GM19468 (cell line): Measurements from ENCODE around the gene VMAC.
"Not testable (repeated sequence)": the region's sequence is repeated elsewhere in the genome, so short reads cannot be mapped to it uniquely, and the experiment has no call there.

Source experiments
- ATAC-seq: cut with Tn5 transposase; IDR thresholded peaks from one replicate; pipeline ENCODE4 v1.9.1; 2021; ENCODE audit warnings: mild to moderate bottlenecking, moderate library complexity, moderate number of reproducible peaks; ENCODE audit not compliant: unreplicated experiment; ENCODE audit errors: extremely low read depth

Gene VMAC

GRCh38 chr19:5883157-5883873, 21.4 kb upstream of the VMAC start:
- ATAC-seq = not testable (repeated sequence)

DNA sequence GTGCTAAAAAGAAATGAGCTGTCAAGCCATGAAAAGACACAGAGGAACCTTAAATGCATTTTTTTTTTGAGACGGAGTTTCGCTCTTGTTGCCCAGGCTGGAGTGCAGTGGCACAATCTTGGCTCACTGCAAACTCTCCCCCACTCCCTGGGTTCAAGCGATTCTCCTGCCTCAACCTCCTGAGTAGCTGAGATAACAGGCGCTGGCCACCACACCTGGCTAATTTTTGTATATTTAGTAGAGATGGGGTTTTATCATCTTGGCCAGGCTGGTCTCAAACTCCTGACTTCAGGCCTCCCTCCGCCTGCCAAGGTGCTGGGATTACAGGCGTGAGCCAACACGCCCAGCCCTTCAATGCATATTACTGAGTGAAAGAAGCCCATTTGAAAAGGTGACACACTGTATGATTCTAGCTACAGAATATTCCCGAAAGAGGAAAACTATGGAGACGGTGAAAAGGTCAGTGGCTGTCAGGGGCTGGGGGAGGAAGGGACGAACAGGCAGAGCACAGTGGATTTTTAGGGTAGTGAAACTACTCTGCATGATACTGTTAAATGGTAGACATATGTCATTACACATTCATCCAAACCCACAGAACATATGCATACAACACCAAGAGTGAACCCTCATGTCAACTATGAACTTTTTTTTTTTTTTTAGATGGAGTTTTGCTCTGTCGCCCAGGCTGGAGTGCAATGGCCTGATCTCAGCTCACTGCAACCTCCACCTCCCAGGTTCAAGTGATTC, 20.4 kb upstream of the VMAC start:
- ATAC-seq = not testable (repeated sequence)

DNA sequence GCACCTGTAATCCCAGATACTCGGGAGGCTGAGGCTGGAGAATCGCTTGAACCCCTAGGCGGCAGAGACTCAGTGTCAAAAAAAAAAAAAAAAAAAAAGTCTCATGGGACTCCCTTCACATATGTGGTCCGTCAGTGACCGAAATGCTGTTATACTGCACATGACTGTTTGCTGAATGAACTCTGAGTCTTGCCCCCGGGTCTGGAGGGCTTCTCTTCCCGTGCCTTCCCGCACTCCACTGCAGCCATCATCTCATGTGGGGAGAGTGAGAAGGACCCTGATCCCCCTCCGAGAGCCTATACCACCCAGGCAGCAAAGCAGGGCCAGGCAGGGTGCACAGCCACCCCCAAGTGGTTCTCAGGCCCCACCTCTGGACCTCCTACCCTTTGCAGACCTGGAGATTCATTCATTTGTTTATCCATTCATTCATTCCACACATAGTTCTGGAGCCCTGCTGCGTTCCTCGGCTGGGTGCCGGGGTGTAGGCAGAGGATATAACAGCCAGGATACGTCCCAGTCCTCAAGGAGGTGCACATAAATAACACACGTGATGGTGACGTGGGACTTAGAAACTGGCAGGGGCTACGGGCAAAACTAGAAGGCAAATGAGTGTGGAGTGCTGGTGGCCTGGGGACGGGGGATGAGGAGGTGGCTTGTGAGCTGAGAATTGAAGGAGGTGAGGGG, 15.2 kb upstream of the VMAC start:
- no peak for ATAC-seq

GRCh38 chr19:5890099-5890498, 14.6 kb upstream of the VMAC start:
- no peak for ATAC-seq

DNA sequence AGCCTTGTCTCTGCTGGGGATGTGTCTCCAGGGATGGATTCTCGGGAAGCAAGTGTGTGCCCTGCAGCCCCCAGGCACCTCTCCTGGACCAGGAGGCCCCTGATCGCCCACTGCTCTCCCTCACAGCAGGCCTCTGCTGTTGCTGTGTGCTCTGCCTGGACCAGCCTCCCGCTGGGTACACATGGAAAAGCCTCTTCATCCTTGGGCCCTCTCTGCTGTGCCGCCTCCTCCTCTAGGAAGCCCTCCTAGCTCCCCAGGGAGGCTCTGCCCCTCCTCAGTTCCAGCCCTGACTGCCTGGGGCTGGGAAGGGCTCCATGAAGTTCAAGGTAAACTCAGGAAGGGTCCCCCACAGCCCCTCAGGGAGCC, 13.1 kb upstream of the VMAC start:
- ATAC-seq = no peak

GRCh38 chr19:5891938-5892771, 12.5 kb upstream of the VMAC start:
- ATAC-seq = no peak

DNA sequence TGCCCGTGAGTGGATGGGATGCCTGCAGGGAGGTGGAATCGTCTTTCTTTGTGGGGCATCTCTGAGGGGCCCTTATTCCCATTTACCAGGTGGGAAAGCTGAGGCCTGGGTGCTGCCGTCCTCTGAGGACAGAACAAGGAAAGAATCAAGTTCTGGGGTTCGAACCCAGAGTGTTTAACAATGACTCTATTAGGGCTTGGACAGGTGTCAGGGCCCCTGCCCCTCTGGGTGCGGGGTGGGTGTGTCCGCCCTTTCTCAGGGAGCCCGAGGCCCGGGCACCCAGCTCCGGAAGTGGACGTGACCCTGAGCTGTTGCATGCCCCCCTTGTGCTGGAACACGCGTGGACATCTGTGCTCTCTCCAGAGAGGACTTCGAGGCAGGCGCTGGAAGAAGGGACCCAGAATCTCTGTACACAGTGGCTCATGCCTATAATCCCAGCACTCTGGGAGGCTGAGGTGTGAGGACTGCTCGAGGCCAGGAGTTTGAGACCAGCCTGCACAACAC, 11.8 kb upstream of the VMAC start:
- no peak for ATAC-seq

- ATAC-seq = no peak
Measured at GRCh38 chr19:5893296-5893903, 11.3 kb upstream of the VMAC start.

DNA sequence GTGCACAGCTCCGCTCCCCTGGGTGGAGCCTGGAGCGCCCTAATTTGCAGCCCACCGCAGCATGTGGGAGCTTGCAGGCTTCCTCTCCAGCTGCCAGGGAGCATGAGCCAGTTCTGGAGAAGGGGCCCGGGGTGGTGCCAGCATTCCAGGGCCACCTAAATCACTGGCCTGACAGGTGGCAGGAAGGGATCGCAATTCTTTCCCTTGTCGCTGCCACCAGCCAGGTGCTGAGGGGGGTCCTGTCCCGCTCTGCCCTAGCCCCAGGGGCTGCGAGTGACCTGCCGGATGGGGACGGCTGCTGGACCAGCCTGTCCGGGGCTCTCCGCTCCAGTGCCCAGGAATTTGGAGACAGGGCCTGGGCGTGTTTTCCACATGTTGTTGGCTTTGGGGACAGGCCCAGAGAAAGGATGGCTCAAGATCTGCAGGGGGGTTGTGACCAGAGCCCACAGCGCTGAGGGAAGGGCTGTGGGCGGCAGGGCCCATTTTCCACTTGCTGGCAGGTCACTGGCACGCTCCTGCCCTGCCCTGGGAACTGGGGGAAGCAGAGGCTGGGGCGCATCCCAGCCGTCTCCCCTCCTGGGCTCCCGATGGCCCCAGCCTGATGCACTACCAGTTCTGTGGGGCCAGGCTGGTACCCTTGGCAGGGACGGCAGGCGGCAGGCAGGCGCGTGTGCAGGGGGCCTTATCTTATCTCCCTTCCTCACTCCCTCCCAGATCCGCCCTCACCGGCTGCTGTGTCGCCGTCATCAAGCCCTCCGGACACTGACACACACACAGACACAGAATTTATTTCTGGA, 10.6 kb upstream of the VMAC start:
- no peak for ATAC-seq

DNA sequence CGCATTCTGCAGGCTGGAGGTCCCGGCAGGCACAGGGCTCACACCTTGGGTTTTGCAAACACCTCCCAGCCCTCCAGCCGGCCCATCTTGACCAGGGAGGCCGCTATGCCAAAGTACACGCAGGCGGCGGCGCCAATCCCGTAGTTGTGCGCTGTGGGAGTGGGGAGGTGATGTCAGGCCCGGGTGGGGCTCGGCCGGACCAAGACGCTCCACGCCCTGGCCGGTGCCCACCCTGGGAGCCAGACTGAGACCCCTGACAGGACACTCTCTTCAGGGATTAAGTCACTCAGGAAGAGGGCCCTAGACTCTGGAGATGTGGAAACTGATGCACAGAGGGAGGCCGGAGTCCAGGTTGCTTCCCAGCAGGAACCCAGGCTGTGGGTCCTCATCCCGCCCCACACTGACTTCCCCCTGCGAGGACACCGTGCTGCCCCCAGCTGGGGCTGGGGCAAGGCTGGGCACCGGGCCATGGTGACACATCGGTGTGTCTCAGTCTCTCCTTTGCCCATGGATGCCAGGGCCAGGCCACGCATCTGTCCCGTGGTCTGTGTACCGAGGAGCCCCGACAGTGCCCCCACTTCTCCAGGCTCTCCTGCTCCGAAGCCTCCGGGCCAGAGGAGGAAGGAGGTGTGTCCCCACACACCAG, 9.8 kb upstream of the VMAC start:
- no peak for ATAC-seq

GRCh38 chr19:5895409-5895808, 9.3 kb upstream of the VMAC start:
- ATAC-seq = no peak

DNA sequence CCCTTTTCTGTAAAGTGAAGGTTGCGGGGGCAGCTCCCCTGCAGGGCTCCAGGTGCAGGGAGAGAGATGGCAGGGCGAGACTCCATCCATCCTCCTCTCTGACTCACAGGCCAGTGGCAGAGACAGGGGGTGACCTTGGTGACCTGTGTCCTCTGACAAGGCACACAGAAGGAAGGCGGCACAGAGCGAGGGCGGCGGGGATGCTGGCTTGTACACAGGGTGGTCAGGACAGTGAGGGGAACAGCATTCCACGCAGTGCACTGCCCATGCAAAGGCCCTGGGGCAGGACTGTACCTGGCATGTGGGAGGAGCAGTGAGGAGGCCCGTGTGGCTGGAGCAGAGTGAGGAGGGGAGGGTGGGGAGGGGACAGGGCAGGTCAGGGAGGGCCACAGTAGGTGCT, 8.8 kb upstream of the VMAC start:
- no peak for ATAC-seq

GRCh38 chr19:5896365-5897076, 8.2 kb upstream of the VMAC start:
- no peak for ATAC-seq

DNA sequence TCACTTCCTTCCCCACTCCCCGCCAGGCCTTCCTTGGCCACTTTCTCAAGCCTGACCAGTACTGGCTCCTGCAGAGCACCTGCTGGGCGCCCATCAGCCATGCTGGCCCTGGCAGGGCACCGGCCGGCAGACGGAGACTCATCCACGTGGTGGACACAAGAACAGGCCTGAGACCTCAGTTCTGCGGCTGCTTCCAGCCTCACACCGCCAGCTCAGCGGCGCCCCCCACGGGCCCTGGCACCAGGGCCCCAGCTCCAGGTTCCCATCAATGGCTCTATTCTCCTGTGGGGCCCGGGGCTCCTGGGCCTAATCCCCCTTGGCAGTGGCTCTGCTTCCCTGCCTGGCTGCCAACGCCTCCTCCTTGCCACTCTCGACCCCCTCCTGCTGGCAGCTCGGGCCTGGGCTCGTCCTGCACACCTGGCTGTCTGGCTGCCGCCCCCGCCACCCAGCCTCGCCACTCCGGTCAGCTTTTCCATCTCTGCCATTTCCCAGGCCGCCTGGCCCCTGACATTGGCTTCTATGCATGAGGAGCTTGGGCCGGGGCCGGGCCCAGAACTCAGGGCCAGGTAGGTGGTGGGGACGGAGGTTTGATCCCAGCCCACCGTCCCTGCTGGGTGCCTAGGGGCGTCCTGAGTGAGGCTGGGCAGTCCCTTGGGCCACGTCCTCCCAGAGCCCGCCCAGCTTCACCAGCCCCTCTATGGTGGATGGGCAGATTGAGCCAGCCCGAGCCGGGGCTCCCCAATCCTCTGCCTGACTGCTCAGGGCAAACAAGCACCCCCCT, 7.3 kb upstream of the VMAC start:
- no peak for ATAC-seq

- ATAC-seq = no peak
Measured at GRCh38 chr19:5899728-5900526, 4.7 kb upstream of the VMAC start.

GRCh38 chr19:5900976-5901375, 3.7 kb upstream of the VMAC start:
- no peak for ATAC-seq
